Smooth muscle cell (in vitro differentiated cells): ENCODE measurements around the gene ERLIN1. TPM values are rescaled to one million over a fixed set of nuclear protein-coding genes. Genes with fewer than 3 reads are reported as not detected.

ENCODE experiments used
- DNase-seq: peaks from one replicate; lab custom pipeline; 2025; ENCODE audit not compliant: unreplicated experiment; lab: John Stamatoyannopoulos, UW
- H2AFZ ChIP-seq: fragments of 200-600 bp; sonication (generic); 2 replicates; pipeline ENCODE4 v1.6.0; 2016; ENCODE audit warnings: antibody characterized with exemption, low read depth, mild to moderate bottlenecking
- H3F3A ChIP-seq: fragments of 200-600 bp; sonication (generic); 2 replicates; pipeline ENCODE4 v1.6.0; 2017; ENCODE audit warnings: antibody characterized with exemption, low read depth
- H3K27ac ChIP-seq: fragments of 200-600 bp; sonication (generic); 2 replicates; pipeline ENCODE4 v1.5.1; 2016; ENCODE audit warnings: low read depth, mild to moderate bottlenecking
- H3K27me3 ChIP-seq: fragments of 200-600 bp; sonication (generic); 2 replicates; pipeline ENCODE4 v1.6.1; 2016; ENCODE audit warnings: low read depth, mild to moderate bottlenecking
- H3K36me3 ChIP-seq: fragments of 200-600 bp; sonication (generic); 2 replicates; pipeline ENCODE4 v1.5.1; 2016; ENCODE audit warnings: low read depth
- H3K4me1 ChIP-seq: fragments of 200-600 bp; sonication (generic); 2 replicates; pipeline ENCODE4 v1.5.1; 2016; ENCODE audit warnings: low read depth
- H3K4me2 ChIP-seq: fragments of 200-600 bp; sonication (generic); 2 replicates; pipeline ENCODE4 v1.6.0; 2016; ENCODE audit warnings: mild to moderate bottlenecking
- H3K4me3 ChIP-seq: fragments of 200-600 bp; sonication (generic); 2 replicates; pipeline ENCODE4 v1.5.1; 2016; ENCODE audit warnings: mild to moderate bottlenecking
- H3K79me2 ChIP-seq: fragments of 200-600 bp; sonication (generic); 2 replicates; pipeline ENCODE4 v1.6.0; 2016; ENCODE audit warnings: low read depth, mild to moderate bottlenecking
- H3K9ac ChIP-seq: fragments of 200-600 bp; sonication (generic); 2 replicates; pipeline ENCODE4 v1.6.0; 2016; ENCODE audit warnings: low read depth
- H3K9me3 ChIP-seq: fragments of 200-600 bp; sonication (generic); replicated peaks from 2 replicates; pipeline ENCODE4 v1.5.1; 2016; ENCODE audit warnings: low read depth
- H4K20me1 ChIP-seq: fragments of 200-600 bp; sonication (generic); 2 replicates; pipeline ENCODE4 v1.6.0; 2016; ENCODE audit warnings: low read depth
- WGBS: methylation state at CpG from one replicate; pipeline ENCODE4 v1.1.7; 2016; ENCODE audit warnings: low lambda C conversion rate; 5-methylcytosine and 5-hydroxymethylcytosine counted together
- polyA plus RNA-seq: library from polyadenylated mRNA; unstranded; fragments of >200 nt; fragmentation: Nextera tagmentation; extraction: Ambion mirVana; gene quantifications from 2 replicates; pipeline ENCODE4 v1.2.1, GENCODE V29; 2016
- total RNA-seq: library from RNA; depleted of rRNA; stranded (reverse); fragments of >200 nt; gene quantifications from 2 replicates; pipeline ENCODE4 v1.2.3, GENCODE V29; 2014
- TF ChIP-seq, protein P1 (sequence below): fragments of 200-600 bp; sonication (generic); IDR thresholded peaks from 2 replicates; pipeline ENCODE4 v1.5.1; 2017; ENCODE audit warnings: borderline replicate concordance, mild to moderate bottlenecking, antibody characterized with exemption; ENCODE audit not compliant: insufficient read depth, poor library complexity, severe bottlenecking

The ERLIN1 gene
- total and polyA plus RNA-seq, 2 experiments from 2014 or later, result 21.0 to 32.2 TPM

DNA sequence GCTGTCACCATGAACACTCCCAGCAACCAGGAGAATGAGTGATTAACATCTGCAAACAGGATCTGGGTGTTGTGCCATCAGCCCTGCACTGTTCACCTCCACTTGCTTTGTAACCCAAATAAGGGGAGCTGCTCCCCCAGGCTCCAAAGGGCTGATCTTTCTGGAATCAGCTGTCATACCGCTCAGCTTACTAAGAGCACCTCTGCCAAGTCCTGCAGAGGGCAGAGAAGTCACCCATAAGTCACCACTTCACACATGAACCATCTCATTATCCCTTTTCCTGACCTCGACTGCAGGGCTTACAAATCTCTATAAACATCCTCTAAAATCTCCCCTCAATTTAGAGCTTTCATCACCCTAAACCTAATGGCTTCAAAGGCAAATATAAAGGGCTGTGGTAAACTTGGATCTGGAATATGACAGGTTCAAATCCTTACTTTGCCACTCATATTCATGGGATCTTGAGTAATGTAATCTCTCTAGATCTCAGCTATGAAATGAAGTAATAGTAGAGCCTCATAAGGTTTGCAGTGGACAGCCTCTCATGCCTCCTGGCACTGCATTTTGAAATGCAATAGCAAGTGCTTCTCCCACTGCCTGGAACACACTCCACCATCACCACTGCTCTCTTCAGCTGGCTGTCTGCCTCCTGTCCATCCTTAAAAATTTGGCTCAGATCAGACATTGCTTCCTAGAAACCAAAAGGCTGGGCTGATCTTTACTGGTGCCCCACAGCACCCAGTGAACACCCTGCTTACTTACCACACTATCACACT is 38.8 kb downstream of the ERLIN1 start:
- Histone ChIP-seq H3K9me3 (no peaks in the 10 kb centered on the region), H3K36me3 (no peaks in the 10 kb centered on the region), H3K79me2 (no peaks in the 10 kb centered on the region), H3K27ac (no peak overlapping the region), H3K4me1 (no peaks in the 10 kb centered on the region), H3K4me2 (no peak overlapping the region), H4K20me1 (no peaks in the 10 kb centered on the region), H3K9ac (no peak overlapping the region), H3K27me3 (no peaks in the 10 kb centered on the region), H3F3A (no peaks in the 10 kb centered on the region), H2AFZ (no peak overlapping the region), H3K4me3 (no peak overlapping the region)
- TF ChIP-seq, protein P1, sequence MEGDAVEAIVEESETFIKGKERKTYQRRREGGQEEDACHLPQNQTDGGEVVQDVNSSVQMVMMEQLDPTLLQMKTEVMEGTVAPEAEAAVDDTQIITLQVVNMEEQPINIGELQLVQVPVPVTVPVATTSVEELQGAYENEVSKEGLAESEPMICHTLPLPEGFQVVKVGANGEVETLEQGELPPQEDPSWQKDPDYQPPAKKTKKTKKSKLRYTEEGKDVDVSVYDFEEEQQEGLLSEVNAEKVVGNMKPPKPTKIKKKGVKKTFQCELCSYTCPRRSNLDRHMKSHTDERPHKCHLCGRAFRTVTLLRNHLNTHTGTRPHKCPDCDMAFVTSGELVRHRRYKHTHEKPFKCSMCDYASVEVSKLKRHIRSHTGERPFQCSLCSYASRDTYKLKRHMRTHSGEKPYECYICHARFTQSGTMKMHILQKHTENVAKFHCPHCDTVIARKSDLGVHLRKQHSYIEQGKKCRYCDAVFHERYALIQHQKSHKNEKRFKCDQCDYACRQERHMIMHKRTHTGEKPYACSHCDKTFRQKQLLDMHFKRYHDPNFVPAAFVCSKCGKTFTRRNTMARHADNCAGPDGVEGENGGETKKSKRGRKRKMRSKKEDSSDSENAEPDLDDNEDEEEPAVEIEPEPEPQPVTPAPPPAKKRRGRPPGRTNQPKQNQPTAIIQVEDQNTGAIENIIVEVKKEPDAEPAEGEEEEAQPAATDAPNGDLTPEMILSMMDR, result no peak
- 57% methylated on average over 2 of the region's 2 CpGs for WGBS
- no peak for DNase-seq

DNA sequence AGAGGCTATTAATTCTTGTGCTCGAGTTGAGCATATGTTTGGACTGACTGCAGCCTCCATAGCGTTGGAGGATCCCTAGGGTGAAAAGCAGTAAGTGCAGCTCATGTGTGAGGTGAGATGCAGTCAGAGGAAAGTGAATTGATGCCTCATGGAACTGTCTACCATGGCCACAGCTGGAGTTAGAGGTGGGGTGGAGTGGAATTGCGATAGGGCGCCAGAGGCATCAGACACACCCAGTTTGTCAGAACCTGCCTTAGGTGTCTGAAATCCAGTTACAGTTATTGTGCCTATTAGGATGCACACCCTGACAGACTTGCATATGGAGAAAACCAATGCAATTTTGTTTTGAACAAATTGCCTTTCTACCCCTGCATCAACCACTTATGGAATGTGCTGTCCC is 39.4 kb downstream of the ERLIN1 start:
- no peak overlapping the region for H3K27ac ChIP-seq
- no peak overlapping the region for H2AFZ ChIP-seq
- no peaks in the 10 kb centered on the region for H3K4me1 ChIP-seq
- DNase-seq, result no peak
- H3K9me3 ChIP-seq, result no peaks in the 10 kb centered on the region
- H3K36me3 ChIP-seq, result no peaks in the 10 kb centered on the region
- peaks cover 2% of the 10 kb centered on the region for H3K27me3 ChIP-seq
- H3K4me2 ChIP-seq, result no peak overlapping the region
- no peak overlapping the region for H3K9ac ChIP-seq
- H3K4me3 ChIP-seq, result no peak overlapping the region
- TF ChIP-seq, protein P1, result no peak
- no peaks in the 10 kb centered on the region for H3K79me2 ChIP-seq
- H3F3A ChIP-seq, result no peaks in the 10 kb centered on the region
- 86% methylated on average over 4 of the region's 4 CpGs for WGBS
- H4K20me1 ChIP-seq, result no peaks in the 10 kb centered on the region

DNA sequence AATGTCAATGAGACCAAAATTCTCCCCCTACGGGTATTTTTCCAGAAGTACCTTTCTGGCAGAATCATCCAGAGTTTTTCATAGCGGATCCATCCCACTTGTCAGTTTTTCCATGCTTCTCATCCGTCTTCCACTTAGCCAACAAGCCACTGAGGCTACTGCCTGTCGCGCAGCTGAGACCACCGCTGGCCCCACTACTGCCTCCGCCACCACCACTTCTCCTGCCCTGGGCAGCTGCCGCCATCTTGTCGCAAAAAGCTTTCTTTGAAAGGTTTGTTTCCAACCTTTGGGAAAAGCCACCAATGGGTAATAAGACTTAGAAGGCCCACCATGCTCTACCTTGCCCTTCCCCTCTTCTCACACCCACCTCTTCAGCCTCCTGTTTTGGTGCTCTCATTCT is 42.1 kb downstream of the ERLIN1 start:
- Histone ChIP-seq H2AFZ (no peak overlapping the region), H3K27me3 (peaks cover 15% of the 10 kb centered on the region), H3K27ac (no peak overlapping the region), H4K20me1 (no peaks in the 10 kb centered on the region), H3K4me2 (no peak overlapping the region), H3K4me3 (no peak overlapping the region), H3K9ac (no peak overlapping the region), H3K4me1 (no peaks in the 10 kb centered on the region), H3F3A (no peaks in the 10 kb centered on the region), H3K79me2 (no peaks in the 10 kb centered on the region), H3K36me3 (no peaks in the 10 kb centered on the region), H3K9me3 (no peaks in the 10 kb centered on the region)
- TF ChIP-seq, protein P1, result no peak
- DNase-seq, result no peak
- WGBS, result 97% methylated on average over 9 of the region's 9 CpGs

DNA sequence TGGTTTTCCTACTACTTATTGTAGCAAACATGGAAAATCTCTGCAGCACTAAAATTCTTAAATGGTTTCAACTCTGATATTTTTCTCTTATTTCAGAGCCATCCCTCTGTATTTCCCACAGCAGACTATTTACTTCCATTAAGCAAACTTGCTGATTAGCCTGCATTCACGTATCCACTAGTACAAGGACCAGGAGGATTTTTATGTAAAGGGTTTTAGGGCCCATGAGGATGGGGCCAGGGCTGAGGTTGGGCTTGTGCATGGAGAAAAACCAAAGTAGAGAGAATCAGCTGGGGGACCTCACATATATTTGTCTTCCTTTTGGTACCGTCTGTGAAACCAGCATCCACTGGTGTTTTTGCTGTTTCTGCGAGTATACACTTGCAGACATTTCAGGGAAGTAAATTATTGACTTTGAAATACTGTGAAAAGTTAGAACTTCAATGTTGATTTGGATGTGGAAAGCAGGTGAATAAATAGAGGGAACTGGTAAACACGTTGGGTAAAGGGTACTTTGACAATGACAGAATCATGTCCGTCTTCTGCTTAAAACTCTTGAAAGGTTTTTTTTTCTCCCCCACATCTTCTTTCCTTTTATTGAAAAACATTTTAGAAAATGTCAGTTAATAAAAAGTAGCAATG is 44.3 kb downstream of the ERLIN1 start:
- H2AFZ ChIP-seq, result no peak overlapping the region
- H3K36me3 ChIP-seq, result no peaks in the 10 kb centered on the region
- TF ChIP-seq, protein P1, result no peak
- no peak overlapping the region for H3K4me2 ChIP-seq
- H3K9ac ChIP-seq, result no peak overlapping the region
- H3K27me3 ChIP-seq, result peaks cover 15% of the 10 kb centered on the region
- no peaks in the 10 kb centered on the region for H4K20me1 ChIP-seq
- H3K4me1 ChIP-seq, result no peaks in the 10 kb centered on the region
- H3F3A ChIP-seq, result no peaks in the 10 kb centered on the region
- no peak for DNase-seq
- no peaks in the 10 kb centered on the region for H3K79me2 ChIP-seq
- no peak overlapping the region for H3K27ac ChIP-seq
- H3K4me3 ChIP-seq, result no peak overlapping the region
- no peaks in the 10 kb centered on the region for H3K9me3 ChIP-seq
- WGBS, result 77% methylated on average over 5 of the region's 5 CpGs
